Subcutaneous adipose tissue (tissue), 4 donors: ENCODE results near the gene EPC2. TPM values are rescaled to one million over a fixed set of nuclear protein-coding genes. Genes with fewer than 3 reads are reported as not detected.

Experiments
- total RNA-seq, 4 donors: library from RNA; depleted of rRNA; stranded (reverse); fragments of >200 nt; gene quantifications; one replicate each; pipeline ENCODE4 v1.1.0, GENCODE V29; 2016
- TF ChIP-seq, protein P1 (sequence below): fragments of 450-650 bp; IDR thresholded peaks from one replicate; pipeline ENCODE4 v1.5.1; 2016; ENCODE audit warnings: low read depth, mild to moderate bottlenecking, control low read depth, antibody characterized with exemption, moderate library complexity

Gene EPC2
- total RNA-seq, 4 donors from 2014 or later, result 26.2 to 56.1 (median 30.9) TPM

DNA sequence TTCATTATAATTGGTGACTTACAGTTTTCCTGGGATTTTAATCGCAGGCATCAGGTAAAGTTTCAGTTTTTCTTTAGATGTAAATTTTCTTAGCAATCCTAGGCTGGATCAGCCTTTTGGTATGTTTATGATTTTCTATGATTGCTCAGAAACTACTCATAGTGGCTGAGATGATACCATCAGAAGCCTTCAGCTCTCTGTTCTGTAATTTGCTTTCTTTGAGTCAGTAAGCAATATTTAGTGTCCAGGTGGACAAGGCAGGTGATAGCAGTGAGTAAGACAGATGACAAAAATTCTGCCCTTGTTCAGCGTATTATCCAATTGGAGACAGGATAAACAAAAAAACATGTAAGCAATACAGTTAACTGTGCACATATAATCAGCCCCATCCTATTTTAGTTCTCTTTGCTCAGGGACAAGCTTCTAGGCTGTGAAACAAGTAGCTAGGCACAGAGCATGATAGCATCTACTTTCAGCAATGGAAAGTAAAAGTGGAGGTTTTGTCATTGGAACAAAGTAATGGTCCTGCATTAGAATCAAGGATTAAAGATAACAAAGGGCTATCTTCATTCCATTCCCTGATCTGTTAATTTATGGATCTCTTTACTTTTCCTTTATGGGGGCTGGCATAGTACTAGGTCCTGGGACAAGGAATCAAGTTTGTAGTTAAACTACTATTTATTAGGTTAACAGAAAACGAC is 100.8 kb downstream of the EPC2 start:
- TF ChIP-seq, protein P1, sequence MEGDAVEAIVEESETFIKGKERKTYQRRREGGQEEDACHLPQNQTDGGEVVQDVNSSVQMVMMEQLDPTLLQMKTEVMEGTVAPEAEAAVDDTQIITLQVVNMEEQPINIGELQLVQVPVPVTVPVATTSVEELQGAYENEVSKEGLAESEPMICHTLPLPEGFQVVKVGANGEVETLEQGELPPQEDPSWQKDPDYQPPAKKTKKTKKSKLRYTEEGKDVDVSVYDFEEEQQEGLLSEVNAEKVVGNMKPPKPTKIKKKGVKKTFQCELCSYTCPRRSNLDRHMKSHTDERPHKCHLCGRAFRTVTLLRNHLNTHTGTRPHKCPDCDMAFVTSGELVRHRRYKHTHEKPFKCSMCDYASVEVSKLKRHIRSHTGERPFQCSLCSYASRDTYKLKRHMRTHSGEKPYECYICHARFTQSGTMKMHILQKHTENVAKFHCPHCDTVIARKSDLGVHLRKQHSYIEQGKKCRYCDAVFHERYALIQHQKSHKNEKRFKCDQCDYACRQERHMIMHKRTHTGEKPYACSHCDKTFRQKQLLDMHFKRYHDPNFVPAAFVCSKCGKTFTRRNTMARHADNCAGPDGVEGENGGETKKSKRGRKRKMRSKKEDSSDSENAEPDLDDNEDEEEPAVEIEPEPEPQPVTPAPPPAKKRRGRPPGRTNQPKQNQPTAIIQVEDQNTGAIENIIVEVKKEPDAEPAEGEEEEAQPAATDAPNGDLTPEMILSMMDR, result no peak

DNA sequence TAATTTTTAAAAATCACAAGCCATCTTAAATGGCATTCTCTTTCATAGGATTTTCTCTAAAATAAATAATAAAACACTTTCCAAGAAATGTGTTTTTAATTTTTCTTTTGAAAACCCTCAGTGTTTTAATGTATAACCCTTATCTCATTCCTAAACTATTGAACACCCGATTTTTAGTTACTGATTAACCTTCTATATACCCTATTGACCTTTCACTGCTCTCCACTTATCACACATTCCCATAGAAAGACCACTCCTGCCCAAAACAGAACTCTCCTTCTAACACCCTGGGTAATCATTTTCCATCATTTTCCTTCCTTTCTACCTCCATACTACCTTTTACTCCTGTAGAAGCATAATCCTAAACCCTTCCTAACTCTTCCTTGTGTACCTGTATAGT is 102.4 kb downstream of the EPC2 start:
- TF ChIP-seq, protein P1, result no peak

DNA sequence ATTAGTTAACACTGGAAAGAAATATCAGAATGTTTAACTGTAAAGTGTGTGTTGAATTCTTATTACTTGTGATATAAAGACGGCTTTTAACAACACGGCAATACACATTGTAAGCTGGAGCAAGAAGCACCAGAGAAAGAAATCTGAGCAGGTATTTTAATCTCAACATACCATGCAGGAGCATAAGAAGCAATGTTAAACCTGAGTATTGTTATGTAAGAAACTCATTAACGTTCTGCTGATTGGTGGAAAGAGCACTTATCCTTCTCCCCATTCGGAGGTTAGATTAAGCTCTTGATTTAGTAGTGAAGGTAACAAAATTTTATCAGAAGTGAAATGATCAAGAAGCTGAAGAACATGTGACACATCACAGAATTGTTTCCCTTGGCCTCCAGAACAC is 107.4 kb downstream of the EPC2 start:
- TF ChIP-seq, protein P1, result no peak

DNA sequence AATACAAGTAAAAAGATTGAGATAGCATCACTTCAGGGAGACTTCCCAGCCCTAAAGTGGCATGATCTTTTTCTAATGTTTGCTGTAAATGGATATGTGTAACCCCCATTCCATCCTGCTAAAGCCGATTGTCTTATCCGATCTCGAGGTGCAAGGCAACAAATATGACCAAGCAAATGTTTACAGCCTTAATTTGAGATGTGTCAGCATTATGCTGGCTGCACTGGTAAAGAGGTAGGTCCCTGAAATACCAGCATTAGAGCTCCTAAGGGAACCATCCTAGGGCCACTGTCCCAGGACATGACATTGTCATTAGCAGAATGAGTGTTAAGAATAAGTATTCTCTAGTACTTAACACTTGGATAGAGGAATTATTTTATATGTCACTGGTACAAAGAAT is 108.4 kb downstream of the EPC2 start:
- TF ChIP-seq, protein P1, result no peak

DNA sequence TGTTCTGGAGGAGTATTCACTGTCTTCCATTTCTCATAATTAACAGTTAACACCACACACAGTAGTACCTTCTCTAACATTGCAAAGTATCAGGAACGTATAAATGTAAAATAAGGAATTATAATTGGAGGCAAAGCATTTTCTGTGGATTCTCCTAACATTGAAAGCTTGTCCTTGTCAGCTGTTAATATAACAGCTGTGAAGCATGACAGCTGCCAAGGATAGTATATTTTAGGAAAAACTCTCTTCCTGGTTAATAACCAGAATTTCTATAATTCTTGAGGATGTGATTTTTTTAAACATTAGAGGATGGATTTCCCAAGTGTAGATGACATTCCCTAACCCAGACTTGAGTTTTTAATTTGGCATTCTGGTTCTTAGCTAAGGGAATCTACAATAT is 110.3 kb downstream of the EPC2 start:
- TF ChIP-seq, protein P1, result no peak

DNA sequence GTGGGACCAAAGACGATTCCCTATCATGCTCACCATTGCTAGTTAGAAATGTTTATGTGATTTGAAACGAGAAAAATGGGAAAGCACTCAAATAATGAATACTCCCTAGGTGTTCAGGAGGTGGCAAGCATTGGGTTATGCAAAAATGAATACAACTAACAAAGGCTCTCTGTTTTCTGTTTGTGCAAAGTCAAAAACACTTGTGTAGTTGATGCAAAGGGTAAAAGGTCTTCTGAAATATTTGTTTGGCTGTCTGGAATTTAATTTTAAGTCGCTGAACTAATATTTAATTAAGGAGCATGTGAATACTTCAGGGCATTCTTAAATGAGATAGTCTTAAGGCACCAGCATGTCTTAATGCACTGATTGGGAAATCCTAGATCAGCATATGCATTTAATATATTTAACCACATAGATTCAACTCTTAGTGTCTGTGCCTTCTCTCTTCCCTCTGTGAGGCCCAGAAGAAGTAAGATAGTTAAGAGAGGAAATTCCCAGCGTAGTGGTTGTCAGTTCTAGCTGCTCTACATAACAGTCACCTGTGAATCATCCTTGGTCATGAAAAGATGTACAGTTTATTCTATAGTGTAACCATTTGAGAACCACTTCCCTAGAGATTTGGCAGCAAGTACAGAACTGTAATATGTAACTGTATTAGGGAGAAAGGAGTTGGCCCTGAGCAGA is 111.9 kb downstream of the EPC2 start:
- TF ChIP-seq, protein P1, result no peak

DNA sequence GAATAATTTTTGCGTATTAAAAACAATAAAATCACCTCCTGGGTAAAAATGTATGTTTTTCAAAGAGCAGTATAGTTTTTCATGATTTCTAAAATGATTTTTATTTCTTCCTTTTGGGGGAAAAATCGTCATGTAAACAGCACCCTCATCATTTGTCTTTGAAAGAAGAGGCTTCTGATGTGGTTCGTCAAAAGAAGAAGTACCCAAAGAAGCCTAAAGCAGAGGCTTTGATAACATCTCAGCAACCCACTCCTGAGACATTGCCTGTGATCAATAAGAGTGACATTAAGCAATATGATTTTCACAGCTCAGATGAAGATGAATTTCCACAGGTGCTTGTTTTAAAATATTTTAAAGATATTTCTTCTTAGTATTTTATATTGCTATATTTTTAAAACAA is 120.3 kb downstream of the EPC2 start:
- TF ChIP-seq, protein P1, result no peak
